HG02970 (cell line): Measurements from ENCODE around the gene CDK15.
"Not testable (repeated sequence)": the region's sequence is repeated elsewhere in the genome, so short reads cannot be mapped to it uniquely, and the experiment has no call there.

Experiments
- ATAC-seq: cut with Tn5 transposase; IDR thresholded peaks from one replicate; pipeline ENCODE4 v1.9.1; 2021; ENCODE audit warnings: mild to moderate bottlenecking, moderate library complexity, moderate number of reproducible peaks; ENCODE audit not compliant: unreplicated experiment, low FRiP score

CDK15 gene

GRCh38 chr2:201788371-201788770 lies 18.0 kb upstream of the CDK15 start:
- no peak for ATAC-seq

- no peak for ATAC-seq
Observed at GRCh38 chr2:201789395-201789794, 16.9 kb upstream of the CDK15 start.

- ATAC-seq, result no peak
Observed at GRCh38 chr2:201790291-201790690, 16.0 kb upstream of the CDK15 start.

GRCh38 chr2:201790989-201791388 lies 15.3 kb upstream of the CDK15 start:
- no peak for ATAC-seq

DNA sequence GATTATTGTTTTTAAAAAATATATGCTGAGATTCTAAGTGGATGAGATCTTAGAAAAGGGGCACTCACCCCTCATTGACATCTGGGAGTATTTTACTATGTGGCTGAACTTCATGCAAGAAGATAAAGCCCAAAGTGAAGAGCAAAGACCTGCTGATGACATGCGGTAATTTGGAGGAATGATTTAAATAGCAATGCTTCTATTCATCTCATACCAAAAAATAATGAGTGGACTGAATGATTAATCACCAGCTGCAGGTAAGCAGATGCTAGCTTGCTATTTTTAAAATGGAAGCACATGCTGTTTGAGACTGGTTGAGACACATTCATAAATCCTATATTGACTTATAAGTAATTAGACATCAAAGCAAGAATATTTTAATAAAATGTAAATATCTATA lies 12.7 kb upstream of the CDK15 start:
- ATAC-seq, result no peak

DNA sequence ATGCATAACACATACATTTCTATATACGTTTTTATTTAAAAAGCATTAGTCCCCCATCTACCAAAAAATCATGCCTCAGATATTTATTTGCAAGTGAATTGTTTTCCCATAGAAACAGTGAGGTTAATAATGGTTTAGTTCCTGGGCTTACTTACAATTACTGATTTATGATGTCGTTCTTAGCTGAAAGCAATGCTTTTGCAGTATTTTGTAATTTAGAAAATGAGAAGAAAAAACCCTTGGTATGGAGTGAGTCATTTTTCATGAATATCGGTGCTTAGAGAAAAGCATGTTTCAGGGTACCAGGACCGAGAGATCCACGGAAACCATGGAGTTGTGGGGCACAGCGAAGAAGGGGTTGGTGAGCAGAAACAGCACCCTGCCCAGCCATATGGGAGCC lies 12.0 kb upstream of the CDK15 start:
- no peak for ATAC-seq

DNA sequence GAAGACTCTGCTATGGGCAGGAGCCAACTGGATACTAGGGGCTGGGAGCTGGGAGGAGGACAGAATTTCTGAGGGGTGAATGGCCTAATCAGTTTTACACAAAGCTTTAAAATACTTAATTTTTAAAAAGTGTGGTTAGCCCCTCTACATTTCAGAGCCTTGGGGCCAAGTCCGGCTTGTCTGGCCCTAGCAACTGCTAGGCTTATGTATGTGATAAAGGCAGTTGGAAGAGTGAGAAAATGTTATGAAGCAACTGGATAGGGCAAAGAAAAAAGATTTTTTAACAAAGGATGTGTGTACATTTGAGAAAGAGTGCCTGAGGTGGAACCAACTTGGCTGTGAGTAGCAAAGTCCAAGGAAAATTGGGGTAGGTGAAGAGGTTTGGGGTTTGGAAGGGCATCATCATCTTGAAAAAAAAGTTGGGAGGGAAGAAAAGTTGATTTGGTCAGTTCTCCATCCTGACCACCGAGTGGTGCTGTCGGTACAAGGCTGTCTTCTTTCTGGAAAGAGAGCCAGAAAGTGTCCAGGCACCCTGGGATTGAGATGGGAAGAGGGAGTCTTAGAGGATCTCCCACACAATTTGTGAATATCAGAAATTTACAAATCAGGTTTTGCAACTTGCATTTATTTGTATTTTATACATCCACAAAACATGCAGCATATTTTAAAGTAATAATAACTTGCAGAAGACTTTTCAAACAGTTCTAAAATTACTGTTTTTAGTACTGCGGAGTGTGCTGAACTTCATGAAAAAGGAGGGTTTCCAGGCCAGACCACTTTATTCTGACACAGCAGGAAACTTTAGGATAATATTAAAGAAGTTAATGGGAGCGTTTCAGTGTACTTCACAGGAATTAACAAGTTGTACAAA lies 10.5 kb upstream of the CDK15 start:
- no peak for ATAC-seq

DNA sequence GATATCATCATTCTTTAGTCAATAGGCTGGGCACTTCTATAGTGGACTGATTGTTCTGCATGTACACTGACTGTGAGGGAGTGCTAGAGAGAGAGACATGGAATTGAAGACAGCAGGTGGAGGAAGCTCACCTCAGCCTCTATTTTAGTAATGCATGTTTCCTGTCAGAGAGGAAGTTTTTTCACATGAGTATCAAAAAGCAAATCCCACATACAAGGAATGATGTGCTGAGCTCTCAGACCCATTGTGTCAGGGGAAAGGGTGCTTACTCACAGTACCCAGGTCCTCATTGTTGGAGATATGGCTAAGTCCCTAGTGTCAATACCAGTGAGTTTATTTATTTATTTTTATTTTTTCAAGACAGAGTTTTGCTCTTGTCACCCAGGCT lies 9.9 kb upstream of the CDK15 start:
- no peak for ATAC-seq

- ATAC-seq, result no peak
Observed at GRCh38 chr2:201797175-201797840, 9.0 kb upstream of the CDK15 start.

DNA sequence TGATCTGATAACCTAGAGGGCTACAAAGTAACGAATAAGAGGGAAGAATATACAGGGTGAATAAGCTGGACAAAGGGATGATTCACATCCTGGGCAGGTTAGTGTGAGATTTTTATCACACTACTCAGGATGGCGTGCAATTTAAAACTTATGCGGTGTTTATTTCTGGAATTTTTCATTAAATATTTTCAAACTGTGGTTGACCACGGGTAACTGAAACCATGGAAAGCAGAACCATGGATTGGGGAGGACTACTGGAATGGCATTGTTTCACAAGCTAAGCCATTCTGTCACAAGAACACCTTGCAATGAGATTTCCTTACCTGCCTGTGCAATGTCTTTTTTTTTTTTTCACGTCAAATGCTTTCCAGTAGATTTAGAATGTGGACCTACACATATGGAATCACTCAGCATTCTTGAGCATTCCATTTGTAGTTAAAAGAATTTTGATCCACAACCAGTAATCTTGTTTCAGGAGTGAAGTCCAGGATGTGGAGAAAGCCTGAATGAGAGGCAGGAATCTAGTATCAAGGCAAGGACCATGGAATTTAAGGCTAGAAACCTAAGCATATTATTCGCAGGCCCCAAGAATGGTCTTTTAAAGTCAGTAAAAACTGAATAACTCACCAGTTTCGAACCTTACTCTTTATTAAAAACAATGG lies 8.0 kb upstream of the CDK15 start:
- ATAC-seq, result no peak

- ATAC-seq, result not testable (repeated sequence)
Observed at GRCh38 chr2:201798914-201799285, 7.4 kb upstream of the CDK15 start.

GRCh38 chr2:201807452-201807999 lies 1.2 kb downstream of the CDK15 start:
- ATAC-seq, result no peak

- no peak for ATAC-seq
Observed at GRCh38 chr2:201808027-201808426, 1.7 kb downstream of the CDK15 start.

GRCh38 chr2:201809633-201810032 lies 3.3 kb downstream of the CDK15 start:
- ATAC-seq, result no peak

DNA sequence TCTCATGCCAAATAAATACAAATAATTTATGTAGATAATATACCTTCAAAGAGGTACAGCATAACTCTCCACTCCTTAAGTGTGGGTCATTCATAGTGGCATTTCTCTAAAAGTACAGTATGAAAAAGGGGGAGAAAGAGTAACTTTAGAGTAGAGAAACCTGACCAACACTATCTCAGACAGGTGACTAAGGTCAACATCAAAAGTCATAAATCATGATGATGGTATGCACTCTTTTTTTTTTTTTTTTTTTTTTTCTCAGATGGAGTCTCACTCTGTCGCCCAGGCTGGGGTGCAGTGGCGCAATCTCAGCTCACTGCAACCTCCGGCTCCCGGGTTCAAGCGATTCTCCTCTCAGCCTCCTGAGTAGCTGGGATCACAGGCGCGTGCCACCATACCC lies 4.3 kb downstream of the CDK15 start:
- ATAC-seq, result not testable (repeated sequence)

DNA sequence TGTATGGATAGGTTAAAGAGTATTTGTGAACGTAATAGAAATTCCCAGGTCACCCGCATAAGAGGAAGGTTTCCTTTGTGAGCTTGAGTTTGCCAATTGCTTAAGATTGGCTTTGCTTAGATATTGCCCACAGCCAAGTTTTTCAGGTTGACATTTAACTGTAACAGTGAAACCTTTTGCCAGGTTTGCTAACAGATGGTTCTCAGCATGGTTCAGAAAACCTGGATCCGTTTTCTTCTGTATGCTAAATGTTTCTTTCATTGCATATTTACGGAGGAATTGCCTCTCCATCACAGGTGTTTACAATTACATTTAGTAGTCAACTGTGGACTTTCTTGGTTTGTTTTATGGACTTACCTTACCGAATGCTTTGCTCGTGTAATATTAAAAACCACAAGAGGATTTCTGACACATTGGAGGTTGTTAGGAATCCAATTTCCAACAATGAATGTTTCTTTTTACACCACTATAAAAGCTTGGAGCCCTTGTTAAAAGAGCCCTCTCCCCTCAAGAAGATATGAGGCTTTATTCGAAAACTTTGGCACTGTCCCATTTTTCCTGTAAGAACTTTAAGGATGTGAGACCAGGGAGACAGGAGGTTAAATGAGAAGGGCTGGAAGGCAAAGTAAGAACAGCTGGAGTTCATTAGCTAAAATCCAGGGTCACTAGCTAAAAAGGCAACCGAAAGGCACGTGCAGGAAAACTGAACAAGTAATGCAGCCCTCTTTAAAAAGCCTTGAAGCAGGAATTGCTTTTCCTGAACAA lies 7.8 kb downstream of the CDK15 start:
- no peak for ATAC-seq

- no peak for ATAC-seq
Observed at GRCh38 chr2:201816657-201817575, 10.6 kb downstream of the CDK15 start.

GRCh38 chr2:201820383-201821007 lies 14.2 kb downstream of the CDK15 start:
- ATAC-seq, result no peak

DNA sequence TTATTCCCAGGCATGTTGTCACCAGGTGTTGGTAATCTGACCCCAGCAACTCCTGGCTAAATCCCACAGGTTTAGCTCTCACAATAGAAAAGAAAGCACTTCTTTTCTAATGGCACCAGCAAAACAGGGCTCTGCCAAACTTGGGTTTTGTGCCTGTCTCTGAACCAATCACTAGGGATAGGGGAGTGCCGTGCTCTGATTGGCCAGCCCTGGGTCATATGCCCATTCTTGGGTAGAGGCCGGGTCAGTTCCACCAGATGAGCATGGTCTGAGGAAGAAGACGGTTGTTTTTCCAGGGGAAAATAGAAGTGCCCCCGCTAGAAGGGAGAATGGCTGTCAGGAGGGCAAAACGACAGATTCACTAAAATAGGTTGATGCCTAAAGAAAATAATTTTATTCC lies 14.7 kb downstream of the CDK15 start:
- no peak for ATAC-seq
